NT2/D1 (cell line): ENCODE measurements around the gene LIN28B.

Source experiments
- SUZ12 ChIP-seq: IDR thresholded peaks from 2 replicates; pipeline ENCODE4 v1.6.1; 2011; ENCODE audit not compliant: insufficient read length, insufficient read depth; ENCODE audit errors: extremely low read depth
- YY1 ChIP-seq: IDR thresholded peaks from 2 replicates; pipeline ENCODE4 v1.6.1; 2011; ENCODE audit not compliant: insufficient read length, insufficient read depth
- ZNF274 ChIP-seq: IDR thresholded peaks from 2 replicates; pipeline ENCODE4 v1.6.1; 2011; ENCODE audit warnings: mild to moderate bottlenecking, low read depth, low read length

GRCh38 chr6:105080279-105080678 is 123.4 kb downstream of the LIN28B start:
- TF ChIP-seq YY1, result no peak
- no peak for TF ChIP-seq ZNF274
- no peak for TF ChIP-seq SUZ12
